IMR-90 (cell line): ENCODE results near the gene GPX4. TPM values are rescaled to one million over a fixed set of nuclear protein-coding genes. Genes with fewer than 3 reads are reported as not detected.

Experiments used
- ATAC-seq: fragments of 200-7000 bp; cut with Tn5 transposase; 2 replicates; pipeline ENCODE4 v1.9.1; 2020; ENCODE audit warnings: low read depth, mild to moderate bottlenecking, moderate library complexity
- BruUV-seq: library from RNA; stranded (reverse); fragments of 400-500 nt; replicated peaks from 2 replicates; lab custom pipeline; 2021; lab: Mats Ljungman, UMichigan
- CTCF ChIA-PET: fragments of 300-600 bp; formaldehyde crosslinking; extraction: SDS; loops from one replicate; lab custom pipeline; 2021; ENCODE audit warnings: antibody characterized with exemption; lab: Yijun Ruan, JAX
- POLR2A ChIA-PET: fragments of 300-600 bp; sonication (Branson Sonifier 250); formaldehyde crosslinking; loops from one replicate; lab custom pipeline; 2022; ENCODE audit warnings: antibody characterized with exemption; ENCODE audit not compliant: unreplicated experiment; lab: Charles Lee
- DNase-seq: peaks from one replicate; pipeline ENCODE4 v3.0.0; 2013
- H2AFZ ChIP-seq: replicated peaks from 2 replicates; pipeline ENCODE3; 2013; ENCODE audit warnings: low read length, mild to moderate bottlenecking; ENCODE audit not compliant: poor library complexity
- H2AK5ac ChIP-seq: 2 replicates; pipeline ENCODE4 v1.6.1; 2013; ENCODE audit warnings: low read depth, low read length, inconsistent platforms
- H2AK9ac ChIP-seq: replicated peaks from 2 replicates; pipeline ENCODE3; 2013; ENCODE audit warnings: mild to moderate bottlenecking, low read depth, low read length, moderate library complexity; ENCODE audit not compliant: poor library complexity
- H2BK120ac ChIP-seq: 2 replicates; pipeline ENCODE4 v1.6.1; 2013; ENCODE audit warnings: low read depth, low read length, inconsistent platforms
- H2BK15ac ChIP-seq: 3 replicates; pipeline ENCODE4 v1.6.1; 2013; ENCODE audit warnings: low read depth, low read length, inconsistent platforms
- H2BK20ac ChIP-seq: 2 replicates; pipeline ENCODE4 v1.6.1; 2013; ENCODE audit warnings: low read depth, mild to moderate bottlenecking, inconsistent platforms, low read length, moderate library complexity
- H2BK5ac ChIP-seq: 2 replicates; pipeline ENCODE4 v1.6.1; 2013; ENCODE audit warnings: mild to moderate bottlenecking, low read depth, low read length, inconsistent platforms; ENCODE audit not compliant: poor library complexity, severe bottlenecking
- H3K14ac ChIP-seq: replicated peaks from 2 replicates; pipeline ENCODE4 v1.6.1; 2013; ENCODE audit warnings: low read depth, low read length, inconsistent platforms
- H3K18ac ChIP-seq: 2 replicates; pipeline ENCODE4 v1.6.1; 2013; ENCODE audit warnings: low read depth, low read length, control low read depth
- H3K23ac ChIP-seq: 2 replicates; pipeline ENCODE4 v1.6.1; 2013; ENCODE audit warnings: low read depth, low read length, inconsistent platforms
- H3K27ac ChIP-seq: 2 replicates; pipeline ENCODE4 v1.5.1; 2013; ENCODE audit warnings: mild to moderate bottlenecking, control low read depth, low read length; ENCODE audit not compliant: insufficient read depth
- H3K27me3 ChIP-seq: 2 replicates; pipeline ENCODE4 v1.6.1; 2013; ENCODE audit warnings: low read length; ENCODE audit not compliant: control insufficient read depth, insufficient read depth
- H3K36me3 ChIP-seq: 2 replicates; pipeline ENCODE4 v1.6.1; 2013; ENCODE audit warnings: low read length, mixed read lengths; ENCODE audit not compliant: control insufficient read depth, insufficient read depth
- H3K4ac ChIP-seq: 2 replicates; pipeline ENCODE4 v1.6.1; 2013; ENCODE audit warnings: low read depth, low read length, inconsistent platforms
- H3K4me1 ChIP-seq: 2 replicates; pipeline ENCODE4 v1.6.1; 2013; ENCODE audit warnings: low read length, mixed read lengths; ENCODE audit not compliant: control insufficient read depth, insufficient read depth
- H3K4me2 ChIP-seq: 2 replicates; pipeline ENCODE4 v1.6.1; 2013; ENCODE audit warnings: low read depth, mild to moderate bottlenecking, control low read depth, low read length, moderate library complexity
- H3K4me3 ChIP-seq: 2 replicates; pipeline ENCODE4 v1.5.1; 2013; ENCODE audit warnings: low read depth, mild to moderate bottlenecking, control low read depth, low read length, moderate library complexity; ENCODE audit not compliant: insufficient read depth
- H3K56ac ChIP-seq: 2 replicates; pipeline ENCODE4 v1.6.1; 2013; ENCODE audit warnings: low read length, inconsistent platforms; ENCODE audit not compliant: insufficient read depth; ENCODE audit errors: extremely low read depth
- H3K79me1 ChIP-seq, 2 experiments: 2 replicates each; pipeline ENCODE4 v1.6.1; 2013; ENCODE audit warnings: low read length in 2 of 2, inconsistent platforms in 1 of 2, low read depth in 1 of 2
- H3K9ac ChIP-seq: 2 replicates; pipeline ENCODE4 v1.6.1; 2013; ENCODE audit warnings: low read depth, low read length, control low read depth
- H3K9me1 ChIP-seq: 2 replicates; pipeline ENCODE4 v1.6.1; 2013; ENCODE audit warnings: low read length, inconsistent platforms; ENCODE audit not compliant: insufficient read depth
- H3K9me3 ChIP-seq: 2 replicates; pipeline ENCODE4 v1.6.1; 2013; ENCODE audit warnings: low read length; ENCODE audit not compliant: control insufficient read depth, insufficient read depth
- H4K20me1 ChIP-seq: 2 replicates; pipeline ENCODE4 v1.6.1; 2013; ENCODE audit warnings: low read length, inconsistent platforms; ENCODE audit not compliant: insufficient read depth
- H4K5ac ChIP-seq: 2 replicates; pipeline ENCODE4 v1.6.1; 2013; ENCODE audit warnings: mild to moderate bottlenecking, low read depth, low read length, control low read depth
- H4K8ac ChIP-seq, 2 experiments: 2 replicates each; pipeline ENCODE4 v1.6.1; 2013; ENCODE audit warnings: low read depth in 2 of 2, low read length in 2 of 2, control low read depth in 1 of 2, inconsistent platforms in 1 of 2
- H4K91ac ChIP-seq: 2 replicates; pipeline ENCODE4 v1.6.1; 2013; ENCODE audit warnings: low read depth, low read length, inconsistent platforms; ENCODE audit not compliant: insufficient read depth
- BHLHE40 ChIP-seq: fragments of 150-350 bp; IDR thresholded peaks from 2 replicates; pipeline ENCODE4 v1.6.1; 2016; ENCODE audit warnings: mild to moderate bottlenecking, low read depth, low read length
- CHD1 ChIP-seq: IDR thresholded peaks from 2 replicates; pipeline ENCODE4 v1.6.1; 2012; ENCODE audit warnings: low read depth, low read length, improper control_type of control experiment
- FOS ChIP-seq: fragments of 150-350 bp; IDR thresholded peaks from 2 replicates; pipeline ENCODE4 v1.6.1; 2016; ENCODE audit warnings: low read depth, low read length
- MAZ ChIP-seq: IDR thresholded peaks from 2 replicates; pipeline ENCODE4 v1.6.1; 2012; ENCODE audit warnings: low read depth, mild to moderate bottlenecking, low read length, improper control_type of control experiment, moderate library complexity, borderline replicate concordance
- MXI1 ChIP-seq: IDR thresholded peaks from 2 replicates; pipeline ENCODE4 v1.6.1; 2012; ENCODE audit warnings: low read depth, mild to moderate bottlenecking, low read length, moderate library complexity, borderline replicate concordance
- NFE2L2 ChIP-seq: fragments of 150-350 bp; IDR thresholded peaks from 2 replicates; pipeline ENCODE4 v1.6.1; 2016; ENCODE audit warnings: low read depth, mild to moderate bottlenecking, low read length
- RCOR1 ChIP-seq: IDR thresholded peaks from 2 replicates; pipeline ENCODE4 v1.6.1; 2012; ENCODE audit warnings: mild to moderate bottlenecking, low read length, improper control_type of control experiment; ENCODE audit not compliant: insufficient replicate concordance
- RFX5 ChIP-seq: IDR thresholded peaks from 2 replicates; pipeline ENCODE4 v1.8.0; 2012; ENCODE audit warnings: low read depth, mild to moderate bottlenecking, low read length, moderate library complexity
- SMC3 ChIP-seq: fragments of 150-350 bp; IDR thresholded peaks from 2 replicates; pipeline ENCODE4 v1.6.1; 2016; ENCODE audit warnings: low read depth, mild to moderate bottlenecking, antibody characterized with exemption, low read length, moderate library complexity
- WGBS, 2 experiments: methylation state at CpG; one replicate each; pipeline versions ENCODE4 v1.1.5 to v1.1.7; 2013; ENCODE audit warnings: missing lambda C conversion rate in 2 of 2; ENCODE audit not compliant: insufficient read length in 1 of 2; ENCODE audit errors: extremely low coverage in 2 of 2; 5-methylcytosine and 5-hydroxymethylcytosine counted together
- dilution Hi-C: fragments of 300-500 bp; cut with HindIII; formaldehyde crosslinking; loops from one replicate; pipeline ENCODE4 v1.14.3; 2018; ENCODE audit warnings: low sequenced_read_pairs; ENCODE audit not compliant: unreplicated experiment
- in situ Hi-C: fragments of 300-500 bp; cut with MboI; formaldehyde crosslinking; loops from 3 replicates; pipeline ENCODE4 v1.14.3; 2019; ENCODE audit warnings: low sequenced_read_pairs, inconsistent platforms, mixed read lengths
- intact Hi-C: fragments of 100-400 bp; cut with micrococcal nuclease; formaldehyde crosslinking; loops from 2 replicates; pipeline ENCODE4 v1.10.0; 2022
- polyA plus RNA-seq, 3 experiments: library from polyadenylated mRNA; depleted of rRNA; stranded (reverse); fragments of >200 nt; gene quantifications; 2 replicates each; pipeline ENCODE4 v1.2.3, GENCODE V29; 2012; ENCODE audit warnings: low replicate concordance in 1 of 3
- total RNA-seq: library from RNA; depleted of rRNA; stranded (reverse); fragments of >200 nt; gene quantifications from 2 replicates; pipeline ENCODE4 v1.2.3, GENCODE V29; 2012
- TF ChIP-seq, protein P1 (sequence below): fragments of 150-350 bp; IDR thresholded peaks from 2 replicates; pipeline ENCODE4 v1.6.1; 2017; ENCODE audit warnings: mild to moderate bottlenecking, antibody characterized with exemption, low read length, low read depth
- TF ChIP-seq, protein P2 (sequence below): fragments of 150-350 bp; IDR thresholded peaks from 2 replicates; pipeline ENCODE4 v1.6.1; 2016; ENCODE audit warnings: low read depth, mild to moderate bottlenecking, low read length, moderate library complexity, borderline replicate concordance
- TF ChIP-seq, protein P3 (sequence below): conservative IDR thresholded peaks from 2 replicates; pipeline ENCODE4 v1.5.1; 2012; ENCODE audit warnings: mild to moderate bottlenecking, low read depth, low read length, improper control_type of control experiment

The GPX4 gene
- total and polyA plus RNA-seq, 2 of the 4 experiments (the other 2 are of a cell fraction) = 357 to 1,083 TPM

DNA sequence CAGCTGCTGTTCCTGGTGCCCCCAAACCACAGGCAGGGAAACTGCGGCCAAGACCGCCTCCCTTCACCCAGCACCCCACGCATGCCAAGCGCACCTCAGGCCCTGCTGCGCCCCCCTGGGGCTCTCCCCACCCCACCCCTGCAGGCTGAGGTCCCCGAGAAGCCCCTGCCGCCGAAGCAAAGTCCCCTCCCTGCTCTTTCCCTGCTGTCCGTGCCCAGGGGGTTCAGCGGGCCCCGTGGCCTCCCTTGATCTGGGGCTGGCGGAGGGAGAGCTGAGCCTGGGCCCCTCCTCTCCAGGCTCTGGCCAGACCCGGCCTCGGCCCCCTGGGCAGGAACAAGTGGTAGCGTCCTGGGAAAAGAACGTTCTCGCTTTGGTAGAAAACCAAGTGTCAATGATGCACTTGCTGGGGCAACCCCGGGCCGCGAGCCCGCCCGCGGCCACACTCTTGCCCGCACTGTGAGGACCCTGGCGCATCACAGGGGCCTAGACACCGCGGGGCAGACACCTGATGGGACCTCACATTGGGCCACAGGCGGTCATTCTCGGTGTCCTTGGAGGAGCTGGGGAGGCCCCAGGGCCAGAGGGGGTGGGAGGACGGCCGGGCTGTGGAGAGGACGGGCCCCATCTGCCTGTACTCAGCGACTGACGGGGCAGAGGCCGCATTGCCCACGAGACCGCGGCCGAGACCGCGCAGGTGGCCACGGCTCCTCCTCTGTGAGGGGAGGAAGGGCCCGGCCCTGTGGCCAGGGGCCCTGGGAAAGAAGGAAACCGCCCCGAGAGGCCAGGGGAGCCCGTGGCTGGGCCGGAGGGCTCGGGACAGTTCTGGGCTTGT is 29.0 kb downstream of the GPX4 start:
- in situ Hi-C loops = no loop called here
- Histone ChIP-seq H2AK9ac (peak overlapping the region; percentile 99), H3K4me1 (peaks cover 24% of the 10 kb centered on the region), H3K79me1 (peaks cover 21 to 74% of the 10 kb centered on the region in 2 experiments; a peak in 3 of 4 replicates), H4K20me1 (peaks cover 37% of the 10 kb centered on the region), H2AFZ (peak overlapping the region; percentile 85), H3K4ac (peak overlapping the region; percentile 84), H3K27ac (peak overlapping the region; percentile 95), H3K36me3 (peaks cover 26% of the 10 kb centered on the region; the same call in 1 of the 2 replicates), H4K5ac (peak overlapping the region; percentile 43), H4K8ac (peak overlapping the region; percentile 74; a peak in 3 of 4 replicates), H2AK5ac (peak overlapping the region; percentile 54), H2BK5ac (peak overlapping the region; percentile 92), H4K91ac (peak overlapping the region; percentile 71), H3K9me3 (no peaks in the 10 kb centered on the region), H3K27me3 (no peaks in the 10 kb centered on the region), H3K4me3 (peak overlapping the region; percentile 61; the same call in 1 of the 2 replicates), H2BK15ac (peak overlapping the region; percentile 10; the same call in 1 of the 3 replicates), H3K56ac (0 out of 2 replicates have a peak overlapping the region, but pooled peaks have one; percentile 9), H3K4me2 (peak overlapping the region; percentile 76), H3K14ac (peak overlapping the region; percentile 87), H3K23ac (peak overlapping the region; percentile 20; the same call in 1 of the 2 replicates), H3K9me1 (peaks cover 8% of the 10 kb centered on the region), H2BK20ac (peak overlapping the region; percentile 31; the same call in 1 of the 2 replicates), H2BK120ac (peak overlapping the region; percentile 73), H3K18ac (peak overlapping the region; percentile 17; the same call in 1 of the 2 replicates), H3K9ac (peak overlapping the region; percentile 25)
- CTCF ChIA-PET = interaction anchor here (0.8 kb wide), 1 partner anchor 20 kb away, joined by 3 read pairs; no protein-coding TSS in a partner anchor
- 67% methylated on average over 22 of the region's 48 CpGs; no CpG with 5 or more reads in 1 of the 2 experiments for WGBS, 2 experiments
- ATAC-seq = no peak
- dilution Hi-C loops = no loop called here
- intact Hi-C loops = loop anchor here (5.0 kb wide), 1 partner anchor 40 kb away; the partner anchor contains the start of gene SBNO2
- no peak for DNase-seq
- POLR2A ChIA-PET = no interaction called here
- BruUV-seq = no TSS peak
- no peak for TF ChIP-seq SMC3
- TF ChIP-seq, protein P1, sequence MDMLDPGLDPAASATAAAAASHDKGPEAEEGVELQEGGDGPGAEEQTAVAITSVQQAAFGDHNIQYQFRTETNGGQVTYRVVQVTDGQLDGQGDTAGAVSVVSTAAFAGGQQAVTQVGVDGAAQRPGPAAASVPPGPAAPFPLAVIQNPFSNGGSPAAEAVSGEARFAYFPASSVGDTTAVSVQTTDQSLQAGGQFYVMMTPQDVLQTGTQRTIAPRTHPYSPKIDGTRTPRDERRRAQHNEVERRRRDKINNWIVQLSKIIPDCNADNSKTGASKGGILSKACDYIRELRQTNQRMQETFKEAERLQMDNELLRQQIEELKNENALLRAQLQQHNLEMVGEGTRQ = no peak
- TF ChIP-seq BHLHE40 = no peak
- no peak for TF ChIP-seq MXI1
- TF ChIP-seq CHD1 = no peak
- TF ChIP-seq RFX5 = no peak
- TF ChIP-seq MAZ = no peak
- no peak for TF ChIP-seq NFE2L2
- TF ChIP-seq, protein P2, sequence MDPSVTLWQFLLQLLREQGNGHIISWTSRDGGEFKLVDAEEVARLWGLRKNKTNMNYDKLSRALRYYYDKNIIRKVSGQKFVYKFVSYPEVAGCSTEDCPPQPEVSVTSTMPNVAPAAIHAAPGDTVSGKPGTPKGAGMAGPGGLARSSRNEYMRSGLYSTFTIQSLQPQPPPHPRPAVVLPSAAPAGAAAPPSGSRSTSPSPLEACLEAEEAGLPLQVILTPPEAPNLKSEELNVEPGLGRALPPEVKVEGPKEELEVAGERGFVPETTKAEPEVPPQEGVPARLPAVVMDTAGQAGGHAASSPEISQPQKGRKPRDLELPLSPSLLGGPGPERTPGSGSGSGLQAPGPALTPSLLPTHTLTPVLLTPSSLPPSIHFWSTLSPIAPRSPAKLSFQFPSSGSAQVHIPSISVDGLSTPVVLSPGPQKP = no peak
- TF ChIP-seq, protein P3, sequence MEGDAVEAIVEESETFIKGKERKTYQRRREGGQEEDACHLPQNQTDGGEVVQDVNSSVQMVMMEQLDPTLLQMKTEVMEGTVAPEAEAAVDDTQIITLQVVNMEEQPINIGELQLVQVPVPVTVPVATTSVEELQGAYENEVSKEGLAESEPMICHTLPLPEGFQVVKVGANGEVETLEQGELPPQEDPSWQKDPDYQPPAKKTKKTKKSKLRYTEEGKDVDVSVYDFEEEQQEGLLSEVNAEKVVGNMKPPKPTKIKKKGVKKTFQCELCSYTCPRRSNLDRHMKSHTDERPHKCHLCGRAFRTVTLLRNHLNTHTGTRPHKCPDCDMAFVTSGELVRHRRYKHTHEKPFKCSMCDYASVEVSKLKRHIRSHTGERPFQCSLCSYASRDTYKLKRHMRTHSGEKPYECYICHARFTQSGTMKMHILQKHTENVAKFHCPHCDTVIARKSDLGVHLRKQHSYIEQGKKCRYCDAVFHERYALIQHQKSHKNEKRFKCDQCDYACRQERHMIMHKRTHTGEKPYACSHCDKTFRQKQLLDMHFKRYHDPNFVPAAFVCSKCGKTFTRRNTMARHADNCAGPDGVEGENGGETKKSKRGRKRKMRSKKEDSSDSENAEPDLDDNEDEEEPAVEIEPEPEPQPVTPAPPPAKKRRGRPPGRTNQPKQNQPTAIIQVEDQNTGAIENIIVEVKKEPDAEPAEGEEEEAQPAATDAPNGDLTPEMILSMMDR = no peak
- no peak for TF ChIP-seq RCOR1
- no peak for TF ChIP-seq FOS
